Sigmoid colon (tissue), 4 donors: ENCODE results near the gene FXYD1.

ENCODE experiments used
- CTCF ChIP-seq, 4 experiments: fragments of 450-650 bp in 3 of 4; fragments of 200-600 bp in 1 of 4; IDR thresholded peaks; one replicate each; pipeline ENCODE4 v1.5.1; 2016 to 2019; ENCODE audit warnings: antibody characterized with exemption in 4 of 4, mild to moderate bottlenecking in 3 of 4, moderate library complexity in 2 of 4
- POLR2AphosphoS5 ChIP-seq, 4 donors: sonication (generic); formaldehyde crosslinking; IDR thresholded peaks; one replicate each; pipeline ENCODE4 v1.6.1; 2017; ENCODE audit warnings: antibody characterized with exemption in 4 of 4

- TF ChIP-seq CTCF (IDR thresholded peaks at IDR 0.05): no peak
- peak in 2 of 4 donors; percentile 10 to 12 for TF ChIP-seq POLR2AphosphoS5 (IDR thresholded peaks at IDR 0.05)
Measured at GRCh38 chr19:35178701-35179100, 40.1 kb downstream of the FXYD1 start.
